Hepatocyte (in vitro differentiated cells): ENCODE data around the gene ACTR5.
A peak's percentile ranks its signal among the peaks of the same experiment; 100 is the strongest.

Source experiments
- EZH2 ChIP-seq: fragments of 200-600 bp; sonication (generic); IDR thresholded peaks from 2 replicates; pipeline ENCODE4 v1.6.1; 2016; ENCODE audit warnings: antibody characterized with exemption, mild to moderate bottlenecking, borderline replicate concordance
- TF ChIP-seq, protein P1 (sequence below): fragments of 200-600 bp; sonication (generic); IDR thresholded peaks from 2 replicates; pipeline ENCODE4 v1.5.1; 2016; ENCODE audit warnings: antibody characterized with exemption, mild to moderate bottlenecking; ENCODE audit not compliant: poor library complexity

DNA sequence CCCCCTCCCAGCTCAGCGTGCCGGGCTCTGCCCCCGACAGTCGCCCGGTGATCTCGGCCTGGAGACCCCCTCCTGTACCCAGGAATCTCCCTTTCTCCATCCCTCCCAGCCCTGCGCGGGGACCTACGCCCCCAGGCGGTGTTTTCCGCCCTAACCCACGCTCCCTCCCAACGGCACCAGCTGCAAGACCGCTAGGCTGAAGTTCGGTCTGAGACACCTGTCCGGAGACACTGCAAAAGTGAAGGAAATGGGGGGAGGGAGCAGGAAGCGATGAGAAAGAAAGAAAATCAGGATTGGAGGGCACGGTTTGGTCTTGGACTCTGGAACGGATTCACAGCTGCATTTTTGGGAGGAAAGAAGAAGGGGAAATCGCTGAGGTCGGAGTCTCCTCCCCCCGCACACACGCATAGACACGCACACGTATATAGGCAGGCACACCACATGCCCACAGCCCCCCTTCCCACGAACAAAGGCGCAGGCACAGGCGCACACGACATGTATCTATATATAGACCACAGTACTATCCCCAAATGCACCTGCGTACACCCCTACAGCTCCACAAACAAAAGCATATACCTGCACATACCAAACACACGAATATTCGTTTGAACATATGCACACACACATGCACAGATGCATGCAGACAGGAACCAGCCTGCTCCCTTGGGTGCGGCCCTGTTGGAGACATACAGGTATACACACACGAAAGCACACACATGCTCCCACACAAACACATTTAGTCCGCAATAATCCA is 22.9 kb upstream of the ACTR5 start:
- TF ChIP-seq, protein P1, sequence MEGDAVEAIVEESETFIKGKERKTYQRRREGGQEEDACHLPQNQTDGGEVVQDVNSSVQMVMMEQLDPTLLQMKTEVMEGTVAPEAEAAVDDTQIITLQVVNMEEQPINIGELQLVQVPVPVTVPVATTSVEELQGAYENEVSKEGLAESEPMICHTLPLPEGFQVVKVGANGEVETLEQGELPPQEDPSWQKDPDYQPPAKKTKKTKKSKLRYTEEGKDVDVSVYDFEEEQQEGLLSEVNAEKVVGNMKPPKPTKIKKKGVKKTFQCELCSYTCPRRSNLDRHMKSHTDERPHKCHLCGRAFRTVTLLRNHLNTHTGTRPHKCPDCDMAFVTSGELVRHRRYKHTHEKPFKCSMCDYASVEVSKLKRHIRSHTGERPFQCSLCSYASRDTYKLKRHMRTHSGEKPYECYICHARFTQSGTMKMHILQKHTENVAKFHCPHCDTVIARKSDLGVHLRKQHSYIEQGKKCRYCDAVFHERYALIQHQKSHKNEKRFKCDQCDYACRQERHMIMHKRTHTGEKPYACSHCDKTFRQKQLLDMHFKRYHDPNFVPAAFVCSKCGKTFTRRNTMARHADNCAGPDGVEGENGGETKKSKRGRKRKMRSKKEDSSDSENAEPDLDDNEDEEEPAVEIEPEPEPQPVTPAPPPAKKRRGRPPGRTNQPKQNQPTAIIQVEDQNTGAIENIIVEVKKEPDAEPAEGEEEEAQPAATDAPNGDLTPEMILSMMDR: no peak
- peak; percentile 38 for TF ChIP-seq EZH2
